ENCODE data around the gene CCDC102B. TPM values are rescaled to one million over a fixed set of nuclear protein-coding genes. Genes with fewer than 3 reads are reported as not detected.
"Not testable (repeated sequence)": the region's sequence is repeated elsewhere in the genome, so short reads cannot be mapped to it uniquely, and the experiment has no call there.

The CCDC102B gene
- total and polyA plus RNA-seq, 12 donors = 2.7 to 16.7 (median 8.6) TPM

GRCh38 chr18:68997845-68998244 is 200.0 kb downstream of the CCDC102B start:
- no peaks in the 10 kb centered on the region for H3K9me3 ChIP-seq (replicated peaks in 1 of 3)
- 69 to 74% (median 72%) methylated on average over 3 of the region's 3 CpGs for WGBS, 4 donors
- no peak overlapping the region for H3K4me3 ChIP-seq
- no peaks in the 10 kb centered on the region for H3K4me1 ChIP-seq (replicated peaks in 1 of 2)
- H3K27ac ChIP-seq = no peak overlapping the region
- no peaks in the 10 kb centered on the region for H3K27me3 ChIP-seq
- DNase-seq = no peak
- intact Hi-C loops (cut with DNase I) = no loop called here
- TF ChIP-seq POLR2A (IDR thresholded peaks at IDR 0.05) (no peak), CTCF (IDR thresholded peaks at IDR 0.05) (no peak)
- H3K36me3 ChIP-seq (replicated peaks in 1 of 2) = no peaks in the 10 kb centered on the region

- Histone ChIP-seq H3K4me3 (no peak overlapping the region), H3K4me1 (replicated peaks in 1 of 2) (no peaks in the 10 kb centered on the region), H3K36me3 (replicated peaks in 1 of 2) (no peaks in the 10 kb centered on the region), H3K27ac (no peak overlapping the region), H3K27me3 (no peaks in the 10 kb centered on the region), H3K9me3 (replicated peaks in 1 of 3) (no peaks in the 10 kb centered on the region)
- intact Hi-C loops (cut with DNase I) = no loop called here
- TF ChIP-seq CTCF (IDR thresholded peaks at IDR 0.05) (no peak), POLR2A (IDR thresholded peaks at IDR 0.05) (no peak)
- no peak for DNase-seq
- 76 to 81% (median 79%) methylated on average over 1 of the region's 1 CpG for WGBS, 4 donors
Observed at GRCh38 chr18:69000366-69000765, 202.5 kb downstream of the CCDC102B start.

GRCh38 chr18:69002233-69002632 is 204.4 kb downstream of the CCDC102B start:
- intact Hi-C loops (cut with DNase I) = no loop called here
- no peaks in the 10 kb centered on the region for H3K36me3 ChIP-seq (replicated peaks in 1 of 2)
- 81 to 90% (median 84%) methylated on average over 6 of the region's 6 CpGs for WGBS, 4 donors
- H3K4me1 ChIP-seq (replicated peaks in 1 of 2) = no peaks in the 10 kb centered on the region
- H3K27ac ChIP-seq = no peak overlapping the region
- no peak for TF ChIP-seq POLR2A (IDR thresholded peaks at IDR 0.05)
- peak in 1 of 6 experiments; percentile 21 for TF ChIP-seq CTCF (IDR thresholded peaks at IDR 0.05)
- H3K4me3 ChIP-seq = no peak overlapping the region
- H3K9me3 ChIP-seq (replicated peaks in 1 of 3) = no peaks in the 10 kb centered on the region
- DNase-seq = no peak
- no peaks in the 10 kb centered on the region for H3K27me3 ChIP-seq

GRCh38 chr18:69006212-69006611 is 208.3 kb downstream of the CCDC102B start:
- H3K27ac ChIP-seq; H3K9me3 ChIP-seq (replicated peaks in 1 of 3); DNase-seq; H3K4me1 ChIP-seq (replicated peaks in 1 of 2); H3K36me3 ChIP-seq (replicated peaks in 1 of 2); intact Hi-C loops (cut with DNase I); H3K4me3 ChIP-seq; H3K27me3 ChIP-seq: not testable (repeated sequence)
- WGBS, 4 donors = 95 to 98% (median 96%) methylated on average over 4 of the region's 4 CpGs

GRCh38 chr18:69008538-69008937 is 210.7 kb downstream of the CCDC102B start:
- Histone ChIP-seq H3K27ac (no peak overlapping the region), H3K4me1 (replicated peaks in 1 of 2) (no peaks in the 10 kb centered on the region), H3K4me3 (no peak overlapping the region), H3K36me3 (replicated peaks in 1 of 2) (no peaks in the 10 kb centered on the region), H3K9me3 (replicated peaks in 1 of 3) (no peaks in the 10 kb centered on the region), H3K27me3 (no peaks in the 10 kb centered on the region)
- no peak for TF ChIP-seq POLR2A (IDR thresholded peaks at IDR 0.05)
- no peak for TF ChIP-seq CTCF (IDR thresholded peaks at IDR 0.05)
- intact Hi-C loops (cut with DNase I) = no loop called here
- DNase-seq = no peak
- 77 to 85% (median 83%) methylated on average over 5 of the region's 5 CpGs for WGBS, 4 donors
